Measurements from ENCODE around the gene C10orf95.

The C10orf95 gene

GRCh38 chr10:102416283-102416682 lies 35.1 kb downstream of the C10orf95 start:
- DNase-seq (ENCODE audit: low spot score), result no peak

- no peak for DNase-seq (ENCODE audit: low spot score)
These were observed 36.6 kb downstream of the C10orf95 start for GRCh38 chr10:102414749-102415148.

- no peak for DNase-seq (ENCODE audit: low spot score)
These were observed 37.4 kb downstream of the C10orf95 start for GRCh38 chr10:102413806-102414561.

- no peak for DNase-seq (ENCODE audit: low spot score)
These were observed 38.2 kb downstream of the C10orf95 start for GRCh38 chr10:102413053-102413705.

- DNase-seq (ENCODE audit: low spot score), result no peak
These were observed 39.0 kb downstream of the C10orf95 start for GRCh38 chr10:102412293-102412692.

- DNase-seq (ENCODE audit: low spot score), result no peak
These were observed 39.7 kb downstream of the C10orf95 start for GRCh38 chr10:102411341-102412255.

- DNase-seq (ENCODE audit: low spot score), result no peak
These were observed 40.8 kb downstream of the C10orf95 start for GRCh38 chr10:102410429-102411073.

GRCh38 chr10:102409604-102410428 lies 41.5 kb downstream of the C10orf95 start:
- no peak for DNase-seq (ENCODE audit: low spot score)

- no peak for DNase-seq (ENCODE audit: low spot score)
These were observed 42.4 kb downstream of the C10orf95 start for GRCh38 chr10:102408728-102409603.

- no peak for DNase-seq (ENCODE audit: low spot score)
These were observed 43.1 kb downstream of the C10orf95 start for GRCh38 chr10:102408131-102408727.

GRCh38 chr10:102407425-102408130 lies 43.8 kb downstream of the C10orf95 start:
- no peak for DNase-seq (ENCODE audit: low spot score)

GRCh38 chr10:102406815-102407214 lies 44.5 kb downstream of the C10orf95 start:
- no peak for DNase-seq (ENCODE audit: low spot score)

- no peak for DNase-seq (ENCODE audit: low spot score)
These were observed 45.7 kb downstream of the C10orf95 start for GRCh38 chr10:102405632-102406031.

- no peak for DNase-seq (ENCODE audit: low spot score)
These were observed 46.2 kb downstream of the C10orf95 start for GRCh38 chr10:102405108-102405571.

- no peak for DNase-seq (ENCODE audit: low spot score)
These were observed 46.8 kb downstream of the C10orf95 start for GRCh38 chr10:102404361-102405107.

- no peak for DNase-seq (ENCODE audit: low spot score)
These were observed 48.2 kb downstream of the C10orf95 start for GRCh38 chr10:102403115-102403514.

GRCh38 chr10:102402512-102402896 lies 48.8 kb downstream of the C10orf95 start:
- DNase-seq (ENCODE audit: low spot score), result no peak
